HEK293 (cell line): Measurements from ENCODE around the gene MAN1C1.

ENCODE experiments used
- CTCF ChIA-PET: fragments of 350-600 bp; formaldehyde crosslinking; extraction: SDS; loops from one replicate; lab custom pipeline; 2021; ENCODE audit warnings: antibody characterized with exemption; lab: Yijun Ruan, JAX
- POLR2A ChIA-PET: fragments of 300-600 bp; formaldehyde crosslinking; extraction: SDS; loops from one replicate; lab custom pipeline; 2020; ENCODE audit warnings: antibody characterized with exemption, inconsistent platforms; lab: Yijun Ruan, JAX
- H3K27ac ChIP-seq: fragments of 200-500 bp; sonication (Bioruptor generic); 2 replicates; pipeline ENCODE4 v1.5.1; 2014; ENCODE audit warnings: low read depth, low read length, control low read depth, inconsistent platforms; ENCODE audit errors: extremely low read depth
- H3K36me3 ChIP-seq, 2 experiments: fragments of 200-500 bp in 1 of 2; sonication (Bioruptor generic) in 1 of 2; 1 replicate in 1 of 2; 2 replicates in 1 of 2; pipeline ENCODE4 v1.5.1; 2014 to 2017; ENCODE audit warnings: inconsistent platforms in 2 of 2, low read length in 2 of 2; ENCODE audit not compliant: control insufficient read depth in 2 of 2, insufficient read depth in 1 of 2
- H3K4me1 ChIP-seq: fragments of 200-500 bp; sonication (Bioruptor generic); 2 replicates; pipeline ENCODE4 v1.5.1; 2014; ENCODE audit warnings: mild to moderate bottlenecking, low read length, inconsistent platforms; ENCODE audit not compliant: control insufficient read depth, insufficient read depth
- H3K4me3 ChIP-seq: 2 replicates; pipeline ENCODE4 v1.5.1; 2011; ENCODE audit warnings: low read depth, mild to moderate bottlenecking, control low read depth, low read length, moderate library complexity
- H3K9me3 ChIP-seq: fragments of 200-500 bp; sonication (Bioruptor generic); 2 replicates; pipeline ENCODE4 v1.5.1; 2014; ENCODE audit warnings: low read depth, low read length, inconsistent platforms; ENCODE audit not compliant: control insufficient read depth, insufficient read depth
- AEBP2 ChIP-seq: fragments of 450-650 bp; formaldehyde crosslinking; IDR thresholded peaks from 2 replicates; pipeline ENCODE4 v1.5.1; 2016; ENCODE audit warnings: missing biosample characterization, missing genetic modification characterization, borderline replicate concordance
- GFI1B ChIP-seq: fragments of 450-650 bp; formaldehyde crosslinking; IDR thresholded peaks from 2 replicates; pipeline ENCODE4 v1.5.1; 2016; ENCODE audit warnings: missing biosample characterization, missing genetic modification characterization
- GLIS1 ChIP-seq: fragments of 450-650 bp; formaldehyde crosslinking; IDR thresholded peaks from 2 replicates; pipeline ENCODE4 v1.5.1; 2016; ENCODE audit warnings: missing biosample characterization, missing genetic modification characterization
- HOXA7 ChIP-seq: sonication (generic); formaldehyde crosslinking; IDR thresholded peaks from 2 replicates; pipeline ENCODE4 v1.8.1; 2022; ENCODE audit warnings: missing genetic modification reagents, borderline replicate concordance
- HOXD13 ChIP-seq: sonication (generic); formaldehyde crosslinking; IDR thresholded peaks from 2 replicates; pipeline ENCODE4 v1.8.0; 2022; ENCODE audit warnings: missing genetic modification reagents, borderline replicate concordance
- KLF1 ChIP-seq: fragments of 450-650 bp; formaldehyde crosslinking; IDR thresholded peaks from 2 replicates; pipeline ENCODE4 v1.5.1; 2016; ENCODE audit warnings: missing biosample characterization, missing genetic modification characterization
- KLF10 ChIP-seq: fragments of 450-650 bp; IDR thresholded peaks from 2 replicates; pipeline ENCODE4 v1.5.1; 2018; ENCODE audit warnings: missing biosample characterization, mild to moderate bottlenecking, missing genetic modification characterization
- KLF9 ChIP-seq: fragments of 450-650 bp; formaldehyde crosslinking; IDR thresholded peaks from 2 replicates; pipeline ENCODE4 v1.5.1; 2016; ENCODE audit warnings: missing biosample characterization, missing genetic modification characterization, low read depth
- ZFP3 ChIP-seq: fragments of 450-650 bp; formaldehyde crosslinking; IDR thresholded peaks from 2 replicates; pipeline ENCODE4 v1.5.1; 2016; ENCODE audit warnings: low read depth, missing biosample characterization, missing genetic modification characterization
- ZFP37 ChIP-seq: fragments of 450-650 bp; formaldehyde crosslinking; IDR thresholded peaks from 2 replicates; pipeline ENCODE4 v1.5.1; 2016; ENCODE audit warnings: missing biosample characterization, missing genetic modification characterization
- ZNF140 ChIP-seq: fragments of 450-650 bp; formaldehyde crosslinking; IDR thresholded peaks from 2 replicates; pipeline ENCODE4 v1.5.1; 2016; ENCODE audit warnings: missing biosample characterization, missing genetic modification characterization
- ZNF174 ChIP-seq: fragments of 450-650 bp; formaldehyde crosslinking; IDR thresholded peaks from 2 replicates; pipeline ENCODE4 v1.5.0; 2017; ENCODE audit warnings: missing biosample characterization, mild to moderate bottlenecking, missing genetic modification characterization
- ZNF202 ChIP-seq: fragments of 450-650 bp; formaldehyde crosslinking; IDR thresholded peaks from 2 replicates; pipeline ENCODE4 v1.5.1; 2016; ENCODE audit warnings: missing biosample characterization, missing genetic modification characterization, borderline replicate concordance
- ZNF26 ChIP-seq: fragments of 450-650 bp; formaldehyde crosslinking; IDR thresholded peaks from 2 replicates; pipeline ENCODE4 v1.5.1; 2016; ENCODE audit warnings: missing biosample characterization, missing genetic modification characterization
- ZNF391 ChIP-seq: fragments of 450-650 bp; formaldehyde crosslinking; IDR thresholded peaks from 2 replicates; pipeline ENCODE4 v1.5.1; 2016; ENCODE audit warnings: low read depth, missing biosample characterization, missing genetic modification characterization, borderline replicate concordance
- ZNF398 ChIP-seq: fragments of 450-650 bp; formaldehyde crosslinking; IDR thresholded peaks from 2 replicates; pipeline ENCODE4 v1.5.1; 2017; ENCODE audit warnings: missing biosample characterization, missing genetic modification characterization
- ZNF629 ChIP-seq: fragments of 450-650 bp; formaldehyde crosslinking; IDR thresholded peaks from 2 replicates; pipeline ENCODE4 v1.5.1; 2017; ENCODE audit warnings: missing biosample characterization, missing genetic modification characterization
- ZNF660 ChIP-seq: fragments of 450-650 bp; IDR thresholded peaks from 2 replicates; pipeline ENCODE4 v1.5.1; 2018; ENCODE audit warnings: missing biosample characterization, mild to moderate bottlenecking, missing genetic modification characterization
- ZNF664 ChIP-seq: fragments of 450-650 bp; formaldehyde crosslinking; IDR thresholded peaks from 2 replicates; pipeline ENCODE4 v1.5.1; 2016; ENCODE audit warnings: missing biosample characterization, missing genetic modification characterization
- ZNF843 ChIP-seq: fragments of 450-650 bp; formaldehyde crosslinking; IDR thresholded peaks from 2 replicates; pipeline ENCODE4 v1.5.1; 2016; ENCODE audit warnings: missing biosample characterization, missing genetic modification characterization
- ZXDB ChIP-seq: fragments of 450-650 bp; formaldehyde crosslinking; IDR thresholded peaks from 2 replicates; pipeline ENCODE4 v1.5.1; 2016; ENCODE audit warnings: missing biosample characterization, missing genetic modification characterization
- TF ChIP-seq, protein P1 (sequence below): fragments of 450-650 bp; formaldehyde crosslinking; IDR thresholded peaks from 2 replicates; pipeline ENCODE4 v1.5.1; 2016; ENCODE audit warnings: missing biosample characterization, missing genetic modification characterization
- TF ChIP-seq, protein P2 (sequence below): fragments of 450-650 bp; formaldehyde crosslinking; IDR thresholded peaks from 2 replicates; pipeline ENCODE4 v1.5.1; 2016; ENCODE audit warnings: missing biosample characterization, missing genetic modification characterization

MAN1C1 gene

DNA sequence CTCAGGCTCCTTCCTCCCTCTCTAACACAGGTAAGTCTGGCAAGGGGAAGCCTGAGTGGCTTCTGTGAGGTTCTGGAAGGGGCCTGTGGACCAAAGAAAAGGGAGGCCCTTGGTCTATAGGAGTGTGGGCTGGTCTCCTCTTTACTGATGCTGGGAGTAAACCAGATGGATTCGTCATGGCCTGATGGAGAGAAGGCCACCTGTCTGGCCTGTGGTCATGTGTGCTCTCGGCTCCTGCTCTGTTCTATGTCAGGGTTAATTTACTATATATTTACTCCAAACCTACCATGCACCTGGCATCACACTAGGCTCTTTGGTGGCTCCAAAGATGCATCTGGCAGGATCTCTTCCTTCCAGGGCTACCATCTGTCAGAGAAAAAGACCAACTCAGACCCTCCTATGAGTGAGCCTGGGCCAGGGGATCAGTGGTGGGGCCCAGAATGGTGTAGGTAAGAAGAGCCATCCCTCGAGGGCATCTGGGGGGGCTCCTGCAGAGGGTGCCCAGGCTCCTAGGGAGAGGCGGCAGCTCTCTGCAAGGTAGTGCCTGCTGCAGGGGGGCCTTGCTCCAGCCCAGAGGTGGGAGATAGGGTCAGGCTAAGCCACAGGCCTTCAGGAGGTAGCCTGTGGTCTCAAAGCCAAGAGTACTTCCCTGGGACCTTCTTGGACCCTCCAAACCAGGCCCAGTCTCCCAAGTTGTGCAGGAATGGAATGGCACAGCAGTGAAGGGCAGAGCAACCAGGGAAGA lies 115.2 kb downstream of the MAN1C1 start:
- TF ChIP-seq ZNF140 (tag by site-specific recombination), result no peak
- no peak for TF ChIP-seq KLF9 (tag by site-specific recombination)
- no peak for TF ChIP-seq KLF10 (tag by site-specific recombination)
- no peak for TF ChIP-seq ZNF664 (tag by site-specific recombination)
- TF ChIP-seq HOXA7 (CRISPR knock-in tag), result no peak
- TF ChIP-seq ZFP3 (tag by site-specific recombination), result no peak
- TF ChIP-seq ZXDB, result no peak
- TF ChIP-seq ZNF391 (tag by site-specific recombination), result no peak
- TF ChIP-seq ZNF202 (tag by site-specific recombination), result no peak
- Histone ChIP-seq H3K4me1 (peaks cover 8% of the 10 kb centered on the region), H3K27ac (no peak overlapping the region), H3K4me3 (no peak overlapping the region), H3K36me3 (no peaks in the 10 kb centered on the region), H3K9me3 (no peaks in the 10 kb centered on the region)
- POLR2A ChIA-PET, result no interaction called here
- CTCF ChIA-PET, result no interaction called here

DNA sequence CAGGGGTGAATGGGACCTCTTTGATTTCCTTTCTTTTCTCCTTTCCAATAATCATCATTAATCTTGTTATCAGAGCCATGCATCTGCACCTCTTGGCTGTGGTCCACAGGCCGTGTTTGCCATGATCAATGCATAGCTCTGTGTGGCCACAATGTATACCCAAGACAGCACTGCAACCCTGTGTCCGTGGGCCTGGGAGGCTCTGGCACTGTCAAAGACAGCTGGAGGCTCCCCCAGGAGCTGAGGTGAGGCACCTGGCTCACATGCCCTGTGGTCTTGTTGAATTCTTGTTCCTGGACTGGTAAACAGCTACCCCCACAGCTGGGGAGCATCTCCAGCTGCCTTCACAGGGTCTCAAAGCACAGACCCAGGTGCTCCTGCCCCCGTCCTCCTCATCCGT lies 116.2 kb downstream of the MAN1C1 start:
- no peaks in the 10 kb centered on the region for H3K36me3 ChIP-seq
- H3K4me1 ChIP-seq, result peaks cover 3% of the 10 kb centered on the region
- no peak for TF ChIP-seq GFI1B
- ChIA-PET POLR2A (no interaction called here), CTCF (no interaction called here)
- no peaks in the 10 kb centered on the region for H3K9me3 ChIP-seq
- H3K27ac ChIP-seq, result no peak overlapping the region
- H3K4me3 ChIP-seq, result no peak overlapping the region

- no peak overlapping the region for H3K4me3 ChIP-seq
- POLR2A ChIA-PET, result no interaction called here
- no peaks in the 10 kb centered on the region; the same call in 1 of the 2 replicates for H3K4me1 ChIP-seq
- no peak overlapping the region for H3K27ac ChIP-seq
- CTCF ChIA-PET, result no interaction called here
- no peaks in the 10 kb centered on the region for H3K36me3 ChIP-seq
- H3K9me3 ChIP-seq, result no peaks in the 10 kb centered on the region
- TF ChIP-seq HOXD13 (CRISPR knock-in tag), result no peak
- TF ChIP-seq AEBP2 (tag by site-specific recombination), result no peak
- no peak for TF ChIP-seq ZNF629 (tag by site-specific recombination)
- no peak for TF ChIP-seq GLIS1 (tag by site-specific recombination)
- TF ChIP-seq KLF1, result no peak
- TF ChIP-seq ZNF398, result no peak
- TF ChIP-seq ZNF843 (tag by site-specific recombination), result no peak
- no peak for TF ChIP-seq ZNF26 (tag by site-specific recombination)
- TF ChIP-seq ZFP37 (tag by site-specific recombination), result no peak
- TF ChIP-seq, protein P1, sequence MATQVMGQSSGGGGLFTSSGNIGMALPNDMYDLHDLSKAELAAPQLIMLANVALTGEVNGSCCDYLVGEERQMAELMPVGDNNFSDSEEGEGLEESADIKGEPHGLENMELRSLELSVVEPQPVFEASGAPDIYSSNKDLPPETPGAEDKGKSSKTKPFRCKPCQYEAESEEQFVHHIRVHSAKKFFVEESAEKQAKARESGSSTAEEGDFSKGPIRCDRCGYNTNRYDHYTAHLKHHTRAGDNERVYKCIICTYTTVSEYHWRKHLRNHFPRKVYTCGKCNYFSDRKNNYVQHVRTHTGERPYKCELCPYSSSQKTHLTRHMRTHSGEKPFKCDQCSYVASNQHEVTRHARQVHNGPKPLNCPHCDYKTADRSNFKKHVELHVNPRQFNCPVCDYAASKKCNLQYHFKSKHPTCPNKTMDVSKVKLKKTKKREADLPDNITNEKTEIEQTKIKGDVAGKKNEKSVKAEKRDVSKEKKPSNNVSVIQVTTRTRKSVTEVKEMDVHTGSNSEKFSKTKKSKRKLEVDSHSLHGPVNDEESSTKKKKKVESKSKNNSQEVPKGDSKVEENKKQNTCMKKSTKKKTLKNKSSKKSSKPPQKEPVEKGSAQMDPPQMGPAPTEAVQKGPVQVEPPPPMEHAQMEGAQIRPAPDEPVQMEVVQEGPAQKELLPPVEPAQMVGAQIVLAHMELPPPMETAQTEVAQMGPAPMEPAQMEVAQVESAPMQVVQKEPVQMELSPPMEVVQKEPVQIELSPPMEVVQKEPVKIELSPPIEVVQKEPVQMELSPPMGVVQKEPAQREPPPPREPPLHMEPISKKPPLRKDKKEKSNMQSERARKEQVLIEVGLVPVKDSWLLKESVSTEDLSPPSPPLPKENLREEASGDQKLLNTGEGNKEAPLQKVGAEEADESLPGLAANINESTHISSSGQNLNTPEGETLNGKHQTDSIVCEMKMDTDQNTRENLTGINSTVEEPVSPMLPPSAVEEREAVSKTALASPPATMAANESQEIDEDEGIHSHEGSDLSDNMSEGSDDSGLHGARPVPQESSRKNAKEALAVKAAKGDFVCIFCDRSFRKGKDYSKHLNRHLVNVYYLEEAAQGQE (tag by site-specific recombination), result no peak
- TF ChIP-seq, protein P2, sequence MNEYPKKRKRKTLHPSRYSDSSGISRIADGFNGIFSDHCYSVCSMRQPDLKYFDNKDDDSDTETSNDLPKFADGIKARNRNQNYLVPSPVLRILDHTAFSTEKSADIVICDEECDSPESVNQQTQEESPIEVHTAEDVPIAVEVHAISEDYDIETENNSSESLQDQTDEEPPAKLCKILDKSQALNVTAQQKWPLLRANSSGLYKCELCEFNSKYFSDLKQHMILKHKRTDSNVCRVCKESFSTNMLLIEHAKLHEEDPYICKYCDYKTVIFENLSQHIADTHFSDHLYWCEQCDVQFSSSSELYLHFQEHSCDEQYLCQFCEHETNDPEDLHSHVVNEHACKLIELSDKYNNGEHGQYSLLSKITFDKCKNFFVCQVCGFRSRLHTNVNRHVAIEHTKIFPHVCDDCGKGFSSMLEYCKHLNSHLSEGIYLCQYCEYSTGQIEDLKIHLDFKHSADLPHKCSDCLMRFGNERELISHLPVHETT (tag by site-specific recombination), result no peak
- no peak for TF ChIP-seq ZNF174
- TF ChIP-seq ZNF660 (tag by site-specific recombination), result no peak
Measured at GRCh38 chr1:25733271-25733670, 116.7 kb downstream of the MAN1C1 start.
